Suppressor macrophage treated with lipopolysaccharide for 4 hours (primary cell): ENCODE data around the gene EIF5.

ENCODE experiments used
- DNase-seq: peaks from one replicate; pipeline ENCODE4 v3.0.0-alpha.2; 2020

Gene EIF5

DNA sequence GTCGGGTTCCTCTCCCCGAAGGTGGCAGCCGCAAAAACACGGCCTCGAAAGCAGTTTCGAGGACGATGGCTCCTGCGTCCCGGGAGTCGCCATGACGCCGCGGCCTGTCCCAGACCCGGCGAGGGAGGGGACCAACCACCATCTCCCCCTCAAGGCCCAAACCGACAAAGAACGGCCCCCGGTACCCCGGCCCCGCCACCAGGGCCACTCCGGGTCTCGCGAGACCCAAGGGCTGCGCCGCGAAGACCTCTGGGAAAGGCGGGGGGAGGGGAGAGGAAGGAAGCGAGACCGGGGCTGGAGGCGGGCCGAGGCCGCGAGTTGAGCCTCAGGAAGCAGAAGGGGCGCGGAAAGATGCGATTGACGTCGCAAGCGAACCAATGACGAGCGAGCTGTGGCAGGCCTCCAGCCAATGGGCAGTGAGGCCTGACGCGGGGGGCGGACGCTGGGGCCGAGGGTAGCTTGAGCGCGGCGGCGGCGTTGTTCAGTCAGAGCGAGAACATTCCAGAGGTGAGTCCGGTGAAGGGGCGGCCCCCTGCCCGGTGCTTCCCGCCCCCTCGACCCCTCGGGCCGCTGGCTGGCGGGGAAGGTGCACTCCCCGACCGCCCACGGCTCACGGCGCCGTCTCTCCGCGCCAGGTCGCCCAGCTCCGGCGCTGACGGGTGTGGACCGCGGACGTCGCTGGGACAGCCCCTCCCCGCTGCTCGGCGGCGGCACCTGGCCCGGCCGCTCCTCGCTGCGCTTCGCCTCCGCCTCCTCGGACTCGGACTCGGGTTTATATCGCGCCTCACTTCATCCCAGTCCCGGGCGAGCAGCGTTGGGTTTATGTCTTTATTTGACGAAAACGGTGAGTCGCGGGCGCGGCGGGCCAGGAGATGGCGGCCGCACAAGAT is at the start of gene EIF5:
Gene EIF5, plus strand, starts transcription at position 484 of the 890 bp plus-strand sequence. CDS start 1,624 bp downstream, outside the sequence.
- peak; percentile 100 for DNase-seq

DNA sequence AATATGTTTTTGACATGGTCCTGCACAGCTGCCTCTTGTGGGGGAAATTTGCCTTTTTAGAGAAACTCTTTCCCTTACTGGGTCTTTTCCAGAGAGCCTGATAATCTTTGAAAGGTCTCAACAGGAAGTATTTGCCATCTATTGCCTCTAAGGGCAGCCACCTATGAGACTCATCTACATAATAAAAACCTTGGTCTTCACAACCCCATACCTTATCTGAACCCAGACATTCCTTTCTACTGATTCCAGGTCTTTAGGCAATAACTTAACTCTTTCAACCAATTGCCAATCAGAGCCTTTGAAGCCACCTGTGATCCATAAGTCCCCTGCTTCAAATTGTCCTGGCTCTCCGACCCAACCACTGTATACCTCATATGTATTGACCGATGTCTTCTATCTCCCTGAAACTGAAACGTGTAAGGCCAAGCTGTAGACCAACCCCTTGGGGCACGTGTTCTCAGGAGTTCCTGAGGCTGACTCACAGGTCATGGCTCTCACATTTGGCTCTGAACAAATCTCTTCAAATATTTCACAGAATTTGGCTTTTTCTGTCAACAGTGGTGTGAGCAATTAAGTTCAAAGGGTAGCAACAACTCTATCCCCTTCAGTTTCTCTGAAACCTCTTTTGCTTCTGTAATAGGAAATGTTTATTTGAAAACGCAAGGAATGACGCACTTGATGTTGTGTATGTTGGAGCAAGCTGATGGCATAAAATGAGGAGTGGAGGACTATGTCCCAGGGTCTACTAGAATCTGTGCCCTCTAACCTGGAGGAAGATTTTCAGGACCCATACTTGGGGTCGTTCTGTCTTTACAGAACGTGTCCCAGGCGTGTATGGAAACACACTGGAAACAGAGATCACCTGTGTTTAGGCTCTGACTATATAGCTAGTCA is 49.2 kb upstream of the EIF5 start:
- DNase-seq = no peak

DNA sequence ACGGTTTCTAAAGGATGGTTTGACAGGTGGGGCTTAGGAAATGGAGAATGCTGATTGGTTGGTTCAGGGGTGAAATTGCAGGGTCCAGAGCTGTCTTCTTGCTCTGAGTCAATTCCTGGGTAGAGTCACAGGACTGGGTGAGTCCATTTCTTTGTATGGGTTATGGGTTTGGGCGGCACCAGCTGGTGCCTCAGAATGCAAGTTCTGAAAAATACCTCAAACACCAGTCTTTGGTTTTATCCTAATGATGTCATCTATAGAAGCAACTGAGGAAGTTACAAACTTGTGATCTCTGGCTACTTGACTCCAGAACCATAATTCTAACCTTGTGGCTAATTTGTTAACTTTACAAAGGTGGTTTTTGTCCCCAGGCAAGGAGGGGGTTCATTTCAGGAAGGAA is 47.6 kb upstream of the EIF5 start:
- peak; percentile 30 for DNase-seq

DNA sequence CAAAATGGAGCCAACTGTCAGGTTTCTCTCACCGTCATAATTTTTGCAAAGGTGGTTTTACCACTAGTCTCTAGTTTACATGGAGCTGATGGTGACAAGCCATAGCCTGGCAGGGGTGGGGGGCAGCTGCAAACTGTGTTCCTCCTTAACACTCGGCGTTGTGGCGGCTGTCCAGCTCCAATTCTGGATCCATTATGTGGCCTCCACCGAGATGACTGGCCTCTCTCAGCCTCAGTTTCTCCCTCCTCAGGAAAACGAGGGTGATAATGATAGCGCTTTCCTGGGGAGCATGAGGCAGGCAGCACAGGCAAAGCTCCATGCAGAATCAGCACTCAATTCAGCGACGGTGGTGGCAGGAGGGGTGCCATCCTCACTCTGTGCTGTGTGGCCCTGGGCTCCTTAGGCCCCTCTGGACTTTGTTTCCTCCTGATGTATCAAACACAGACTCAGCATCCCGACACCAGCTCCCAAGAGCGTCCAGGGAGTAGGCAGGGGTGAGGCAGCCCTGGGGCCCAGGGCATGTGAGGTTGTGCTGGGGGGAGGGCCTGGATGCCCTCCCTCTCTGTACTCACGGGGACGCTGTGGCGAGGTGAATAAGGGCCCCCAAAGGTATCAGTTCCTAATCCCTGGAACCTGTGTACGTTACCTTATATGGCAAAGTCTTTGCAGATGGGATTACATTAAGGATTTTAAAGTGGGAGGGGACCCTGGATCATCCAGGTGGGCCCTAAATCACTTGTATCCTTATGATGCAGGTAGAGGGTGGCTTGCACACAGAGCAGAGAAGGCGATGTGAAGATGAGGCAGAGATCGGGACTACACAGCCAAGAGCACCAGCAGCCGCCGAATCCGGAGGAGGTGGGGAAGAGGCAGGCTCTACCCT is 46.8 kb upstream of the EIF5 start:
- DNase-seq = no peak

DNA sequence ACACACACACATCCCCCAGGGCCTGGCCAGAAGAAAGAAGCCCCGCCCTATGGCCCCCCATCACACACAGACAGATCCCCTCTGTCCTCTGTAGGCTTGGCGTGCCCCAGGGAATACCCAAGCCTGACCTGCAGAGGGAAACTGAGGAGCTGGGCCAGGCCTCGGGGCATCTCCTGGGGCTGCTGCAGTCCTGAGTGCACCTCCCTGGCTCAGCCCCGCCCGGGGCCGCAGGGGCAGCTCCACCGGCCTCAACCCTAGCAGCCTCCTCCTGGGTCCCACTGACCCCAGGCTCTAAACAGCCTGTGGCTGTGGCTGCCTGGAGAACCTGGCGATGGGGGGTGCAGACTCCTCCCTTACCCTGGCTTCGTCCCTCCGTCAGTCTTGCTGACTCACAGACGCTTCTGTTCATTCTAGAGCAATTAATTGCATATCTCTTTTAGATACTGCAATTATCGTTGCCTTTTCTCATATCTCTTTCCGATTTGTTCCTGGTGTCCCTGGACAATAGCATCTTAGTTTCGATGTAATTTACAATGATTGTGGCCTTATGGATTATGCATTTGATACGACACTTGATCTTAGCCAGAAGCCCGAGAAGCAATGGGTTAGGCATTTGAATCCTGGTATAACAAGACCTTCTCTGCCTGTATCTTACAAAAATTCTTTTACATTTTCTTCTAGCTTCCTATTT is 45.8 kb upstream of the EIF5 start:
- no peak for DNase-seq

DNA sequence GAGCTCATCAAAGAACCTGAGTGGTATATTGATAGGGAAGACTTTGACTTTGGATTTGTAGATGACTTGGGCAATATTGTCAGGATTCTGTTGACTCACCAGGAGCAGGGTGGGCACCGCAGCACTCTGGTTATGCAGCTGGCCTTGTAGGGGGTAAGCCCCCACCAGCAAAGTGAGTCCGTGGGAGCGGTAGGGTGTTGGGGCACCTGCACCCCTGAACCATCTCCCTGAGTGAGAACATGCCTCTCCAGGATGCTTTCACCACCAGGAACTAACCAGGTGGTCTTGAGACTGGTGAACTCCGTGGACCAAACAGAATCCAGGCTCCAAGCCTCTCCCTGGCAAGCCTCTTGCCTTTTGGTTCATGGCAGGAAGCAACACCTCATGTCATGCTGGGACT is 44.0 kb upstream of the EIF5 start:
- no peak for DNase-seq

DNA sequence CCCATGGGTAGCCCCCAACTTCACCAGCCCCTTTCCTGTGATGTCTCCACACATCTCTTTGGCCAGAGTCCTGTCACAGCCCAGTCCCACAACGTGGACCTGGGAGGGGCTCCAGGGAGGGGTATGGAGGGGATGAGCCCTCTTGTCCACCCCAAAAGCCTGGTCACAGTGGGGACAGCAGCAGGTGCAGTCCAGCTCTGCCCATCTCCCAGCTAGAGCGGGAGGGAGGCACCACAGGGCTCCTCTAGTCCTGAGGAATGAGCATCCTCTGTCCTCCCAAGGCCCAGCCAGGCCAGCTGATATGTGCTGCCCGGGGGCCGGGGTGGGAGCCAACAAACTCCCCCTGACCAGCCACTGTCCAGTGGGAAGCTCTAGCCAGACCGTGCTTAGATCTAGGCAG is 43.5 kb upstream of the EIF5 start:
- DNase-seq = no peak

DNA sequence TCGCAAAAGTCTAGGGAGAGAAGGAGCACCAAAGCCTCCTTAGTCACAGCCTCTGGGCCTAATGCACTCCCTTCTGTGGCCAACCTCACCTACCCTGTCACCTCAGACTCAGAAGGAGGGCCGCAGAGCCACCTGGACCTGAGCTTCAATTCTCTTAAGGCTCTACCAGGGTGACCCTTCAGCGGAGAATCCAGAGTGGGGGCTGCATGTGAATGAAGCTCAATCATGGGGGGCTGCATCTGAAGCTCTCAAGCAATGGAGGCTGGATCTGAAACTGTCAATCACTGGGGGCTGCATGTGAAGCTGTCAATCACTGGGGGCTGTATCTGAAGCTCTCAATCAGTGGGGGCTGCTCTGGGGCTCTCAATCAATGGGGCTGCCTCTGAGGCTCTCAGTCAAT is 43.1 kb upstream of the EIF5 start:
- DNase-seq = no peak

DNA sequence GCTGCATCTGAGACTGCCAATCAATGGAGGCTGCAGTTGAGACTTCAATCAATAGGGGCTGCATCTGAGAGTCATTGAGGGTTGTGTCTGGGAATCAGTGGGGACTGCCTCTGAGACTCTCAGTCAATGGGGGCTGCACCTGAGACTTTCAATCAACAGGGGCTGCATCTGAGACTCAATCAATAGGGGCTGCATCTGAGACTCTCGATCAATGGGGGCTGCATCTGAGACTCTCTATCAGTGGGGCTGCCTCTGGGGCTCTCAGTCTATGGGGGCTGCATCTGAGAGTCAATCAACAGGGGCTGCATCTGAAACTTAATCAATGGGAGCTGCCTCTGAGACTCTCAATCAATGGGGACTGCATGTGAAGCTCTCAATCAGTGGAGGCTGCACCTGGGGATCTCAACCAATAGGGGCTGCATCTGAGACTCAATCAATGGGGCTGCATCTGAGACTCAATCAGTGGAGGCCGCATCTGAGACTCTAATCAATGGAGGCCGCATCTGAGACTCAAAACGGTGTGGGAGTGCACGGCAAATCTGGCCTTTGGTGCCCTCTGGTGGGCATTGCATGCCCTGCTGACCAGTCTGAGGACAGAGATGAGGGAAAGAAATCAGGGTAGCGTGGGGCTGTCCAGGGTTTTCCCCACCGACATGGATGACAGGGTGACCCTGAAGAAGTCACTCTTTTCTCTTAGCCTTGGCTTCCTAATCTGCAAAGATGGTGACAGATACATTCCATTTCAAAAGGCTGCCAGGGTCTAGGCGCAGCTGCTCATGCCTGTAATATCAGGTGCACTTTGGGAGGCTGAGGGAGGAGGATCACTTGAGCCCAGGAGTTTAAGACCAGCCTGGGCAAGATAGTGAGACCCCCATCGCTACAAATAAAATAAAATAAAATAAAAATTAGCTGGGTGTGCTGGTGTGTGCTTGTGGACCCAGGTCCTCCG is 41.3 kb upstream of the EIF5 start:
- DNase-seq = peak; percentile 95

DNA sequence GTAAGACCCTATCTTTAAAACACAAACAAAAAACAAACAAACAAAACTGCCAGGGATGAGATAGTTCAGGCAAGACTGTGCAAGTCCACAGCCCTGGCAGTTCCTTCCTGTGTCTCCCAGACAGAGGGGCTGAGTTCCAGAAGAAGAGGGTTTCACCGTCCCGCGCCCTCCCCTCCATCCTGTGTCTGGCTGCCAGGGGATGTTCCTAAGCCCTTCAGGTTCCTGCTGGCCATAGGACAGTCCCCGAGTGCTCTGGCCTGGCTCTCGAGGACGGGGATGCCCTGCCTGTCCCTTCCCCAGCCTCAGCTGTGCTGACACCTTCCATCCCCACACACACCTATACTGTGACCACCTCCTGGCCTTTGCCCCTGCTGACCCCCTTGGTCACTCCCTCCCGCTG is 40.6 kb upstream of the EIF5 start:
- no peak for DNase-seq

DNA sequence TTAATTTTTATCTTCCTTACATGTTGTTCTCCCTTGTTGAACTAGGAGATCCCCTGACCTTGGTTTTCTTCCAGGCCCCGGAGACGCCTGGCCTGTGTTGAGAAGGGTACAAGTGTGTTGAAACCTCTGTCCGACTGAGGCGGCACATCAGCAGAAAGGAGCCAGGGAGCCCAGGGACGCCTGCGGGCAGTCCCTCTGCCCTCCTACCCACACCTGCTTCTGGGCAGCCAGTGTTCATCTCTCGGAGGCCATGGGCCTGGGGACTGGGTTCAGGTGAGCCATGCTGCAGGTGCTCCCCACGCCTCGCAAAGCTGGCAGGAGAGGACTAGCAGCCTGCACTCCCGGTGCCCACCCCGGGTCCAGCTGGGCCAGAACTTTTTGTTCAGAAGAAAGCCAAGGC is 39.9 kb upstream of the EIF5 start:
- no peak for DNase-seq

DNA sequence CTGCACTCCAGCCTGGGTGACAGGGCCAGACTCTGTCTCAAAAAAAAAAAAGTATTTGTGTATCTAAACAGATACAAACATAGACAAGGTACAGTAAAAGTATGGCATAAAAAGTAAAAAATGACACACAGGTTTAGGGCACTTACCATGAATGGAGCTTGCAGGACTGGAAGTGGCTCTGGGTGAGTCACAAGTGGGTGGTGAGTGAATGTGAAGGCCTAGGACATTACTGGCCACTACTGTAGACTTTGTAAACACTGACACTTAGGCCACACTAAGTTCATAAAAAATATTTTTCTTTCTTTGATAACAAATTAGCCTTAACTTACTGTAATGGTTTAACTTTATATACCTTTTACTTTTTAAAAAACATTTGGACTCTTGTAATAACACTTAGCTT is 38.0 kb upstream of the EIF5 start:
- DNase-seq = peak; percentile 65

DNA sequence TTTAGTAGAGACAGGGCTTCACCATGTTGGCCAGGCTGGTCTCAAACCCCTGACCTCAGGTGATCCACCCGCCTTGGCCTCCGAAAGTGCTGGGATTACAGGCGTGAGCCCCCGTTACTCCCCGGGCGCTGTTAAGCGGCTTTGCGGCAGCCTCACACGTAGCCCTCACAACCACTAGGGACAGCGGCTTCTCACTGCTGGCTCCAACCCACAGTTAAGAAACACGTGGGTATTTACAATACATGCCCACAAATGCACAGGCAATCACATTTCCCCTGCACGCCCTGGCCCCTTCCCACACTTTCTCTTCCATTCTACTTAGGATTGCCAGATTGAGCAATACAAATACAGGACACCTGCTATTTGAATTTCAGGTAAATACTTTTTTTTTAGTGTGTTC is 37.0 kb upstream of the EIF5 start:
- no peak for DNase-seq

DNA sequence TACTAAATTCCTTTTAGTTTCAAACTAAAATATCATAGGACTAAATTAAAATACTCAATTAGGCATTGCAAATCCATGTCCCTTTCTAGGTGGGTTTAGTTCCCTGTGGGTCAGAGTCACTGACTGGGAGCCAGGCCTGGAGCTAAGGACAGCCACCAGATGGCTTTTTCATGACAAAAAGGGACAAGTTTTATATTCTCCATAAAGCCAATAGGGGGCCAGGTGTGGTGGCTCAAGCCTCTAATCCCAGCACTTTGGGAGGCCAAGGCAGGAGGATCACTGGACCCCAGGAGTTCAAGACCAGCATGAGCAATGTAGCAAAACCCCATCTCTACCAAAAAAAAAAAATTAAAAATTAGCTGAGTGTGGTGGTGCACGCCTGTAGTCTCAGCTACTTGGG is 35.4 kb upstream of the EIF5 start:
- DNase-seq = peak; percentile 29

DNA sequence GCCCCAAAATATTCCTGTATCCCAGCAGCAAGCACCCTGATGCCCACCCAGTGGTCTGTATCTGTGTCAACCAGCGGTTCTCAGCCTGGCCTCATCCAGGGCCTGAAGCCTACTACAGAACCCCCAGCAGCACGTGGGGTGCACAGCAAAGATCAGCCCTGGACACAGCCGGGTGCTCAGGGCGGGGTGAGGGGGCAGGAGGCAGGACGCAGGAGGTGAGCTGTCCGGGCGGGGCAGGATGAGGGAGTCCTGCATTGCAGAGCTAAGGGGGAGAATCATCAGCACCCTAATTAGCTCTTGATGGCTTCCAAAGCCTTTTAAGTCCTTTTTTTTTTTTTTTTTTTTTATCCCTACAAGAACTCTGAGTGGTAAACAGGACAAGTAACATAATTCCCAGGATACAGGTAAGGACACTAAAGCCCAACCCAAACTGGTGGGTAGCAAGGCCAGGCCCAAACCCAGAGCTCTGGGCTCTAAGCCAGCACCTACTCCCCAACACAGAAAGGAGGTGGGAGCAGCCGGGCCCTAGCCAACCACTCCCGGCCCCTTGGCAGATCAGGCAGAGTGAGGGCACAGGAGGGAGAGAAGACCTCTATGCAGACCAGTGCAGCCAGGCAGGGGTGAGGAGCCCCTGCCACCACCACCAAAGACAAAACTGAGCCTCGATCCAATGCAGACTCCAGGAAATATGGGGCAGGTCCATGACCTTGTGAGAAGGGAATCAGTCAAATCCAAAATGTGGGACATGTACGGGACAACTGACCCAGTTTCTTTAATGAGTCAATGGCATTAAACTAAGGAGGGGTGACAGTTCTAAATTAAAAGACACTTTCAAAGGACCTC is 32.3 kb upstream of the EIF5 start:
- DNase-seq = no peak

DNA sequence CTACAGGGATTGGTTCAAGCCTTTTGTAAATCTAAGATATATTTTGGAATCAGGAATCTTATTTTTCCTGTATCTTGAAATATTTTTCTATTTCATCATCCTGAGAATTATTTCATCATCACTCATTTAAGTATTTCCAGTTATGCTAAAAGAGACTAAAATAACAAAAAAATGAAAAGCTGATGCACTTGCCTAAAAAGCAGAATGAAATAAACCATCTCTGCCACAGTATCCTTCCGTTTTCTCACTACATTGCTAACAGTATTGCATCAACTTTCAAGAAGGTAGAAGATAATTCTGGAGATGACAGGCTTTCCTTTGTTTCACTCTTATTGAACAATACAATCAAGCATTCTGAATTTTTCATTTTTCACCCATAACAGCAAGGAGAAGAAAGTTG is 31.1 kb upstream of the EIF5 start:
- peak; percentile 36 for DNase-seq

DNA sequence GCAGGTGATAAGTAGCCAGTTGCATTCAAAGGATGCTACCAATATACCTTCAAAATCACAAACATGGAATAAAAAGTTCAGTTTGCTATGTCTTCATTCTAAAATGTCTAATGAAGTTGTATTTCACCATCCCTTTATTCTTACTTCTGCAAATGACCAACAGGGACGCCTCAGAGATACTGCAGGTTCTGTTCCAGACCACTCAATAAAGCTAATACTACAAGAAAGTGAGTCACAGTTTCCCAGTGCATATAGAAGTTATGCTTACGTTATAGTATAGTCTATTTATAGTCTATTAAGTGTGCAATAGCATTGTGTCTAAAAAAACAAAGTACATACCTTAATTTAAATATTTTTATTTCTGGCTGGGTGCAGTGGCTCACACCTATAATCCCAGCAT is 29.3 kb upstream of the EIF5 start:
- peak; percentile 43 for DNase-seq

DNA sequence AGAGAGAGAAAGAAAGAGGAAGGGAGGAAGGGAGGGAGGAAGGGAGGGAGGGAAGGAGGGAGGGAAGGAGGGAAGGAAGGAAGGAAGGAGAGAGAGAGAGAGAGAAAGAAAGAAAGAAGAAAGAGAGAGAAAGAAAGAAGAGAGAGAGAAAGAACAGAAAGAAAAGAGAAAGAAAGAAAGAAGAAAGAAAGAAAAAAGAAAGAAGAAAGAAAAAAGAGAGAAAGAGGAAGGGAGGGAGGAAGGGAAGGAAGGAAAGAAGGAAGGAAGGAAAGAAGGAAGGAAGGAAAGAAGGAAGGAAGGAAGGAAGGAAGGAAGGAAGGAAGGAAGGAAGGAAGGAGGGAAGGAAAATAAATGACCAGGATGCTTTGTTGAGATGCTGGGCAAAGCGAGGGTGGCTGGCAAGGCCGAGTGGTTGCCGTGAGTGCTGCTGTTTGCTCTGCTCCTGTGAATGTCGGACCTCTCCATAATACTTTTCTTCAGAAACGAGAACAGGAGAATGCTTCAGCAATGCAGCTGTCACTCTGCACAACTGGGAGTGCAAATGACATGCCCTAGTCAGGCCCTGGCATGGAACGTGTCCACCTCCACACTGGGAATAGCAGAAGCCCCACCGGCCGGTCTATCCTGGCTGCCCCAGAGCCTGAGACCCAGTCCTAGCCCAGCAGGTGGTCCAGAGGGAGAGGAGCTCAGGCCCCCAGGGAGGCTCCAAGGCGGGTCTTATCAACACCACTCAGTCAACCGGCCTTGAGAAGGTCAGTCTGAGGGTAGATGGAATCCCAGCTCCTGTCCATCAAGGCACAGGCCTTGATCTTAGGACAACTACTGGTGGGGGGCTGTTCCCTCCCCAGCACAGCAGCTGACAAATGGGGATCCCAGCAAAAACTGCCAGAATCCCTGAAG is 25.1 kb upstream of the EIF5 start:
- no peak for DNase-seq

DNA sequence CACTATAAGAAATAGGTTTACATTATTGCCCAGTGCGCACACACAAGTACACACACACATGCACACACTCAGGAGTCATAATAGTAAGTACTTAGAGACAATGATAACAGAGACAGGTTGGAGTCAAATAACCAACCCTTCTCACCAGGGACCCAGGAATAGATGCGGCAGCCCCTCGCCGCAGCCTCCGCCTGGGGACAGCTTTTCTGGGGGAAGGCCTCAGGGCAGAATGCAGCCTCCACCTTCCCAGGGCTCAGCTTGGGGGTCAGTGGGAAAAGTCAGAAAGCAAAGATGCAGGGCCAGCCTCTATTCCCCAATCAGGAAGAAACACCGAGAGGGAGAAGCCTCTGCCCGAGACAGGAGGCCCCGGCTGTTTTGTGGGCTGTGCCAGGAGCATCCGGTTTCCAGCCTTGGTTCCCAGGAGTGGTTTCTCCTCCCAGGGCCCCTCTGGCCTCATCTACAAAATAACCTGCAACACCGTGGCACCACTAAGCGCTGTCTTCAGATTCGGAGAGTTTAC is 23.4 kb upstream of the EIF5 start:
- no peak for DNase-seq
